ENCODE measurements around the gene SPSB2. TPM values are rescaled to one million over a fixed set of nuclear protein-coding genes. Genes with fewer than 3 reads are reported as not detected.

SPSB2 gene
- total RNA-seq, 1 experiment from 2014 or later, result 11.6 TPM

- TF ChIP-seq CTCF (IDR thresholded peaks at IDR 0.05), result no peak
- no peak for TF ChIP-seq POLR2AphosphoS5 (IDR thresholded peaks at IDR 0.05; ENCODE audit: low read depth, low read length)
- TF ChIP-seq REST (IDR thresholded peaks at IDR 0.05; ENCODE audit: insufficient read depth in 1 of 2, low read depth in 2 of 2, low read length in 1 of 2), result no peak
- TF ChIP-seq TCF7L2 (IDR thresholded peaks at IDR 0.05; ENCODE audit: low read depth, low read length), result no peak
- no peak for TF ChIP-seq SIN3A (IDR thresholded peaks at IDR 0.05; ENCODE audit: borderline replicate concordance, insufficient read depth, low read depth, low read length)
- in situ Hi-C loops (cut with HindIII; ENCODE audit: low pct_unique_long_range_greater_than_20kb, low sequenced_read_pairs) (no loop called here), intact Hi-C loops (cut with micrococcal nuclease; ENCODE audit: unreplicated experiment) (no loop called here)
- BruUV-seq (replicated peaks), result no TSS peak
- CTCF ChIA-PET, result no interaction called here
- Histone ChIP-seq H3K27ac (ENCODE audit: low read length) (no peak overlapping the region), H3K4me3 (ENCODE audit: low read depth in 2 of 2, low read length in 2 of 2) (no peak overlapping the region), H3K9me3 (ENCODE audit: control insufficient read depth, insufficient read depth, low read depth, low read length) (no peaks in the 10 kb centered on the region), H3K4me1 (ENCODE audit: control insufficient read depth, insufficient read depth, low read length) (peaks cover 7% of the 10 kb centered on the region), H3K27me3 (ENCODE audit: control insufficient read depth, insufficient read depth, low read length) (no peaks in the 10 kb centered on the region), H3K36me3 (ENCODE audit: control insufficient read depth, insufficient read depth, low read length) (peaks cover 10% of the 10 kb centered on the region)
- ATAC-seq (no peak), DNase-seq (ENCODE audit: low read depth, low spot score) (no peak)
- POLR2A ChIA-PET, result no interaction called here
Observed at GRCh38 chr12:6847676-6848075, 25.4 kb downstream of the SPSB2 start.

- Histone ChIP-seq H3K27ac (ENCODE audit: low read length) (no peak overlapping the region), H3K9me3 (ENCODE audit: control insufficient read depth, insufficient read depth, low read depth, low read length) (no peaks in the 10 kb centered on the region), H3K27me3 (ENCODE audit: control insufficient read depth, insufficient read depth, low read length) (no peaks in the 10 kb centered on the region), H3K4me3 (ENCODE audit: low read depth in 2 of 2, low read length in 2 of 2) (no peak overlapping the region), H3K4me1 (ENCODE audit: control insufficient read depth, insufficient read depth, low read length) (peaks cover 7% of the 10 kb centered on the region), H3K36me3 (ENCODE audit: control insufficient read depth, insufficient read depth, low read length) (peaks cover 10% of the 10 kb centered on the region)
- ChIA-PET CTCF (no interaction called here), POLR2A (no interaction called here)
- no TSS peak for BruUV-seq (replicated peaks)
- TF ChIP-seq POLR2AphosphoS5 (IDR thresholded peaks at IDR 0.05; ENCODE audit: low read depth, low read length) (no peak), SIN3A (IDR thresholded peaks at IDR 0.05; ENCODE audit: borderline replicate concordance, insufficient read depth, low read depth, low read length) (no peak), REST (IDR thresholded peaks at IDR 0.05; ENCODE audit: insufficient read depth in 1 of 2, low read depth in 2 of 2, low read length in 1 of 2) (no peak), CTCF (IDR thresholded peaks at IDR 0.05) (no peak), TCF7L2 (IDR thresholded peaks at IDR 0.05; ENCODE audit: low read depth, low read length) (no peak)
- in situ Hi-C loops (cut with HindIII; ENCODE audit: low pct_unique_long_range_greater_than_20kb, low sequenced_read_pairs) (no loop called here), intact Hi-C loops (cut with micrococcal nuclease; ENCODE audit: unreplicated experiment) (no loop called here)
- DNase-seq (ENCODE audit: low read depth, low spot score), result no peak
- ATAC-seq, result no peak
Observed at GRCh38 chr12:6846316-6846869, 26.7 kb downstream of the SPSB2 start.

All from Panc1 (cell line).